Measurements from ENCODE around the gene BCAS3. TPM values are rescaled to one million over a fixed set of nuclear protein-coding genes. Genes with fewer than 3 reads are reported as not detected.

BCAS3 gene
- total and polyA plus RNA-seq, 2 donors (not counting 1 experiment from before 2014, with no cell fraction given) = 13.9 to 73.4 TPM

DNA sequence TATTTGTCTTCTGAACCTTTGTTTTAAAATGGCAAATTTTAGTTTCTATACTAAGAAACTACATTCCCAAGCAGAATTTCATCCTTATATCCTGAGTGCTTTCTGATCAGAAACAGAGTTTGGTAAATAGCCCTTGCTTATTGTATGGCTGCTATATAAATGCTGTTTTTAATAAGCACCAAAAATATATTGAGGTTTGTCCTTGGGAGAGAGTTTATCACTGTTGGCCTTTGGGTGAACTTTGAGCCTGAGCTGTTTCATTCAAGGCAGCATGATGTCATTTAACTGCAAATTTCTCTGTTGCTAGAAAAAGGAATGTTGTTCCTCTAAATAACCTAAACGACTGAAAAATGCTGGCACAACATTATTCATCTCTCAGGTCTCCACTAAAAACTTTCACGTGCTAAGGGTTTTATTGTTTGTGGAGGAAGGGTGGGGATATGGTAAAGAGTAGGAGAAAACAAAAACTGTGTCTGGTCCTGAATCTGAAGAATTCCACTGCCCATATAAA, 387.7 kb downstream of the BCAS3 start:
- ChIA-PET CTCF (no interaction called here), POLR2A (no interaction called here)
- Mint-ChIP-seq H3K27ac (no peak overlapping the region), H3K4me3 (no peak overlapping the region), H3K27me3 (no peaks in the 10 kb centered on the region), H3K9me3 (ENCODE audit: insufficient read depth) (no peaks in the 10 kb centered on the region), H3K4me1 (peaks cover 7% of the 10 kb centered on the region)
- ATAC-seq (ENCODE audit: low read depth) (no peak), DNase-seq (no peak)
- no peak overlapping the region for H3K4me3 ChIP-seq (ENCODE audit: control extremely low read depth in 1 of 5, extremely low read depth in 1 of 5, insufficient read depth in 1 of 5, low read depth in 2 of 5, low read length in 4 of 5)
- H3K9me3 ChIP-seq (ENCODE audit: control extremely low read depth in 1 of 3, control insufficient read depth in 2 of 3, insufficient read depth in 1 of 3, low read length in 2 of 3) = no peaks in the 10 kb centered on the region
- TF ChIP-seq, protein P1, sequence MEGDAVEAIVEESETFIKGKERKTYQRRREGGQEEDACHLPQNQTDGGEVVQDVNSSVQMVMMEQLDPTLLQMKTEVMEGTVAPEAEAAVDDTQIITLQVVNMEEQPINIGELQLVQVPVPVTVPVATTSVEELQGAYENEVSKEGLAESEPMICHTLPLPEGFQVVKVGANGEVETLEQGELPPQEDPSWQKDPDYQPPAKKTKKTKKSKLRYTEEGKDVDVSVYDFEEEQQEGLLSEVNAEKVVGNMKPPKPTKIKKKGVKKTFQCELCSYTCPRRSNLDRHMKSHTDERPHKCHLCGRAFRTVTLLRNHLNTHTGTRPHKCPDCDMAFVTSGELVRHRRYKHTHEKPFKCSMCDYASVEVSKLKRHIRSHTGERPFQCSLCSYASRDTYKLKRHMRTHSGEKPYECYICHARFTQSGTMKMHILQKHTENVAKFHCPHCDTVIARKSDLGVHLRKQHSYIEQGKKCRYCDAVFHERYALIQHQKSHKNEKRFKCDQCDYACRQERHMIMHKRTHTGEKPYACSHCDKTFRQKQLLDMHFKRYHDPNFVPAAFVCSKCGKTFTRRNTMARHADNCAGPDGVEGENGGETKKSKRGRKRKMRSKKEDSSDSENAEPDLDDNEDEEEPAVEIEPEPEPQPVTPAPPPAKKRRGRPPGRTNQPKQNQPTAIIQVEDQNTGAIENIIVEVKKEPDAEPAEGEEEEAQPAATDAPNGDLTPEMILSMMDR (IDR thresholded peaks at IDR 0.05) = no peak
- TF ChIP-seq EZH2 (IDR thresholded peaks at IDR 0.05; ENCODE audit: borderline replicate concordance, insufficient read depth, low read depth, low read length, poor library complexity, severe bottlenecking) = no peak
- intact Hi-C loops (cut with micrococcal nuclease) = no loop called here
- H2AFZ ChIP-seq (ENCODE audit: insufficient read depth, low read depth, low read length, poor library complexity, severe bottlenecking) = no peak overlapping the region
- no peak overlapping the region for H3K27ac ChIP-seq (ENCODE audit: low read length in 2 of 2)
- H3K79me2 ChIP-seq (ENCODE audit: control insufficient read depth, insufficient read depth, low read length) = no peaks in the 10 kb centered on the region
- WGBS (ENCODE audit: insufficient coverage) = no CpG with 5 or more reads among the region's 2 CpGs
- peaks cover 0 to 4% of the 10 kb centered on the region in 2 donors for H3K4me1 ChIP-seq (ENCODE audit: control insufficient read depth in 2 of 2, insufficient read depth in 2 of 2, low read length in 2 of 2)
- H3K36me3 ChIP-seq (replicated peaks in 1 of 2; ENCODE audit: control extremely low read depth in 1 of 2, control insufficient read depth in 1 of 2, extremely low read depth in 1 of 2, insufficient read depth in 2 of 2, low read length in 1 of 2) = no peaks in the 10 kb centered on the region
- H4K20me1 ChIP-seq (ENCODE audit: control insufficient read depth, insufficient read depth, low read length, poor library complexity, severe bottlenecking) = no peaks in the 10 kb centered on the region
- H3K4me2 ChIP-seq (replicated peaks; ENCODE audit: low read depth, low read length, poor library complexity, severe bottlenecking) = no peak overlapping the region
- no peak overlapping the region for H3K9ac ChIP-seq (ENCODE audit: low read length)
- no peaks in the 10 kb centered on the region for H3K27me3 ChIP-seq (replicated peaks in 1 of 4; ENCODE audit: control extremely low read depth in 1 of 4, control insufficient read depth in 3 of 4, insufficient read depth in 4 of 4, low read length in 3 of 4)

GRCh38 chr17:61066062-61066461, 388.4 kb downstream of the BCAS3 start:
- no peak overlapping the region for H3K4me3 Mint-ChIP-seq
- H3K36me3 ChIP-seq (replicated peaks in 1 of 2; ENCODE audit: control extremely low read depth in 1 of 2, control insufficient read depth in 1 of 2, extremely low read depth in 1 of 2, insufficient read depth in 2 of 2, low read length in 1 of 2) = no peaks in the 10 kb centered on the region
- POLR2A ChIA-PET = no interaction called here
- H3K79me2 ChIP-seq (ENCODE audit: control insufficient read depth, insufficient read depth, low read length) = no peaks in the 10 kb centered on the region
- no peaks in the 10 kb centered on the region for H3K27me3 ChIP-seq (replicated peaks in 1 of 4; ENCODE audit: control extremely low read depth in 1 of 4, control insufficient read depth in 3 of 4, insufficient read depth in 4 of 4, low read length in 3 of 4)
- DNase-seq = no peak
- no peaks in the 10 kb centered on the region for H3K9me3 Mint-ChIP-seq (ENCODE audit: insufficient read depth)
- H3K9ac ChIP-seq (ENCODE audit: low read length) = no peak overlapping the region
- H2AFZ ChIP-seq (ENCODE audit: insufficient read depth, low read depth, low read length, poor library complexity, severe bottlenecking) = no peak overlapping the region
- WGBS (ENCODE audit: insufficient coverage) = no CpG with 5 or more reads among the region's 2 CpGs
- H3K4me1 Mint-ChIP-seq = peaks cover 7% of the 10 kb centered on the region
- peaks cover 0 to 4% of the 10 kb centered on the region in 2 donors for H3K4me1 ChIP-seq (ENCODE audit: control insufficient read depth in 2 of 2, insufficient read depth in 2 of 2, low read length in 2 of 2)
- intact Hi-C loops (cut with micrococcal nuclease) = no loop called here
- H3K27ac ChIP-seq (ENCODE audit: low read length in 2 of 2) = no peak overlapping the region
- no peak for ATAC-seq (ENCODE audit: low read depth)
- H3K9me3 ChIP-seq (ENCODE audit: control extremely low read depth in 1 of 3, control insufficient read depth in 2 of 3, insufficient read depth in 1 of 3, low read length in 2 of 3) = no peaks in the 10 kb centered on the region
- CTCF ChIA-PET = no interaction called here
- no peaks in the 10 kb centered on the region for H3K27me3 Mint-ChIP-seq
- no peak overlapping the region for H3K27ac Mint-ChIP-seq
- TF ChIP-seq, protein P1 (IDR thresholded peaks at IDR 0.05) = no peak
- no peak for TF ChIP-seq EZH2 (IDR thresholded peaks at IDR 0.05; ENCODE audit: borderline replicate concordance, insufficient read depth, low read depth, low read length, poor library complexity, severe bottlenecking)
- no peak overlapping the region for H3K4me2 ChIP-seq (replicated peaks; ENCODE audit: low read depth, low read length, poor library complexity, severe bottlenecking)
- H3K4me3 ChIP-seq (ENCODE audit: control extremely low read depth in 1 of 5, extremely low read depth in 1 of 5, insufficient read depth in 1 of 5, low read depth in 2 of 5, low read length in 4 of 5) = no peak overlapping the region
- no peaks in the 10 kb centered on the region for H4K20me1 ChIP-seq (ENCODE audit: control insufficient read depth, insufficient read depth, low read length, poor library complexity, severe bottlenecking)
